Activated CD8-positive, alpha-beta memory T cell treated with anti-CD3 and anti-CD28 coated beads for 36 hours (primary cell): Measurements from ENCODE around the gene NR2F1. TPM values are rescaled to one million over a fixed set of nuclear protein-coding genes. Genes with fewer than 3 reads are reported as not detected.

ENCODE experiments used
- CTCF ChIA-PET: fragments of 350-600 bp; sonication (Branson Sonifier 250); formaldehyde crosslinking; loops from one replicate; lab custom pipeline; 2021; ENCODE audit warnings: antibody characterized with exemption; lab: Charles Lee
- POLR2A ChIA-PET: fragments of 350-600 bp; sonication (Branson Sonifier 250); formaldehyde crosslinking; loops from one replicate; lab custom pipeline; 2021; ENCODE audit warnings: antibody characterized with exemption; lab: Charles Lee
- total RNA-seq, 2 experiments: library from RNA; stranded (reverse); gene quantifications; one replicate each; pipeline ENCODE4 v1.2.3, GENCODE V29; 2021

The NR2F1 gene
- total RNA-seq, 2 experiments from 2014 or later, result not detected

- CTCF ChIA-PET, result no interaction called here
- POLR2A ChIA-PET, result no interaction called here
These were observed 5.8 kb upstream of the NR2F1 start for GRCh38 chr5:93576994-93577853.

GRCh38 chr5:93577854-93578812 is 4.9 kb upstream of the NR2F1 start:
- ChIA-PET CTCF (no interaction called here), POLR2A (no interaction called here)

DNA sequence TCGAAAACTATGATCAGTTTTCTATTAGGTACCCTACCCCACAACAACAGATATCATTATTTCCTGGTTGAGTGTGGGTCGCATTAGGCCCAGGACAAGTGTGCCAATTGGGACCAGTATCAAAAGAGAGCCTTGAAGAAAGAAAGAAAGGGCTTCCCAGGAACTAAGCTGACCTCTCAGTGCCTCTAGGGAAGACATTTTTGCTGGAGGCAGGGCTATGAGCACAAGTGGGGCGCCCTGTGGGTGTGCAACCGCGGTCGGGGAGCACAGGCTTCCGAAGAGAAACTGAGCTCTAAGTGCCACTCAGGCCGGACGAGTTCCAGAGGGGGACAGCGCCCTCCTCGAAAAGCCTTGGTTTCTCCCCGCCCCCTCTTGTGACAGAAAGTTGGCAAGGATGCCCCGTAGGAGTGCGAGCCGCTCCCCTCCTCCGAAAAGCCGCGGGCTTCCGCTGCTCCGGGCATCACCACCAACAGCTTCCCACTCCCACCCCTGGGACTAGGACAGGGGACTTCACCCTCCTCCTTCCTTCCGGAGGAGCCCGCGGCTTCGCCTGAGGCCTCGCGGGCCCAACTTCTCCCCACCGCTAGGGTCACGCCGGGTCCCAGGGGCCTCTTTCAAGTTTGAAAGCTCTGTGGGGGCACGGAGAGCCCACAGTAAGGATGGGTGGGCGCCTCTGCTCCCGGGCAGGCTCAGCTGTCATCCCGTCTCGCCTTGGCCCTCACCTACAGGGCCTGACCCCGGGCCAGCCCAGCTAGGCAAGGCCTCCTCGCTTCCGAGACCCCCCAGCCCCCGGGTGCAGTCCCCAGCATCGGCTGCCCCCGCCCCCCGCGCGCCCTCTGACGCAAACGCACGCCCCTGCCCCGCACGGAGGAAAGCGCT is 4.0 kb upstream of the NR2F1 start:
- POLR2A ChIA-PET, result no interaction called here
- CTCF ChIA-PET, result no interaction called here

GRCh38 chr5:93579692-93580062 is 3.3 kb upstream of the NR2F1 start:
- ChIA-PET POLR2A (no interaction called here), CTCF (no interaction called here)

- ChIA-PET POLR2A (no interaction called here), CTCF (interaction anchor here (1.1 kb wide), 1 partner anchor 319 kb away, joined by 3 read pairs; no protein-coding TSS in a partner anchor)
These were observed 2.7 kb upstream of the NR2F1 start for GRCh38 chr5:93580063-93580926.

DNA sequence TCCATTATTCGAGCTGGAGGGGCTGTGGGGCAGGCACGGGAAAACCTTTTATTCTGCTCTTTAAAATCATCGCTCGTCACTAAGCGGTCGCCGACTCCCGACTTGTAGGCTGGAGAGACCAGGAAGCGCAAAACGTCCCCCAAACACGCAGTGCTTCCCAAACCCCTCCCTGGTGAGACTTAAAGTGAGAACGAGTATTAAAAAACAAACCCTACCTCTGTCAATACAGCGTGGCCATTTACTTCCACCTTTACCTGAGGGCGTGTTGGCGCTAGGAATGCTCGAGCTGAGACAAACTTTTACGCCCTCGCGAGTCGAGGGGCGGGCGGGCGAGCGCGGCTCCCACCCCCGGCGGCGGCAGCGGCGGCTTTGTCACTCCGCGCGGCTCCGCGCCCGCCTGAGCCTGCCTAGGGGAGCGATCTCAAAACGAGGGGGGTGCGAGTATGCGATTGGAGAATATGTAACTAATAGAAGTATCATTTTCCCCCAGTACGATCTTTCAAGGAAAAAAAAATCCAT is 2.0 kb upstream of the NR2F1 start, which contains the start of gene NR2F1-AS1:
Gene NR2F1-AS1, minus strand, starts transcription at position 293 of the 519 bp plus-strand sequence.
- POLR2A ChIA-PET, result no interaction called here
- CTCF ChIA-PET, result interaction anchor here (1.1 kb wide), 1 partner anchor 318 kb away, joined by 3 read pairs; no protein-coding TSS in a partner anchor

DNA sequence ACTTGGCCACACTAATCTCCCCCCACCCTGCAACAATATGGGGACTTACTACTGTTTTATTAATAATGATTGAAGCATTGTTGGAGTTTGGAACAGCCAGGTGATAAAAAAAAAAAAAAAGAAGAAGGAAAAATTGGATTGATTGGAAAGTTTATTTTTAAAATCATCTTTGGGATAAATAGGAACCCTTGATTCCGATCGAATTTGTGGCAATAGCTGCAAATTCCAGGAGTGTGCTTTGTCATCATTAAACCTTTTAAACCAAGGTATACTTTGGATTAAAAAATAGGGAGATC is 907 bp upstream of the NR2F1 start:
- ChIA-PET POLR2A (no interaction called here), CTCF (interaction anchor here (0.7 to 1.6 kb wide), 4 partner anchors 11 to 1200 kb away, joined by 3 read pairs; no protein-coding TSS in a partner anchor)

- ChIA-PET CTCF (interaction anchor here (0.6 to 1.6 kb wide), 3 partner anchors 12 to 53 kb away, joined by 3 read pairs; no protein-coding TSS in a partner anchor), POLR2A (no interaction called here)
These were observed 381 bp downstream of the NR2F1 start for GRCh38 chr5:93583439-93583767.

DNA sequence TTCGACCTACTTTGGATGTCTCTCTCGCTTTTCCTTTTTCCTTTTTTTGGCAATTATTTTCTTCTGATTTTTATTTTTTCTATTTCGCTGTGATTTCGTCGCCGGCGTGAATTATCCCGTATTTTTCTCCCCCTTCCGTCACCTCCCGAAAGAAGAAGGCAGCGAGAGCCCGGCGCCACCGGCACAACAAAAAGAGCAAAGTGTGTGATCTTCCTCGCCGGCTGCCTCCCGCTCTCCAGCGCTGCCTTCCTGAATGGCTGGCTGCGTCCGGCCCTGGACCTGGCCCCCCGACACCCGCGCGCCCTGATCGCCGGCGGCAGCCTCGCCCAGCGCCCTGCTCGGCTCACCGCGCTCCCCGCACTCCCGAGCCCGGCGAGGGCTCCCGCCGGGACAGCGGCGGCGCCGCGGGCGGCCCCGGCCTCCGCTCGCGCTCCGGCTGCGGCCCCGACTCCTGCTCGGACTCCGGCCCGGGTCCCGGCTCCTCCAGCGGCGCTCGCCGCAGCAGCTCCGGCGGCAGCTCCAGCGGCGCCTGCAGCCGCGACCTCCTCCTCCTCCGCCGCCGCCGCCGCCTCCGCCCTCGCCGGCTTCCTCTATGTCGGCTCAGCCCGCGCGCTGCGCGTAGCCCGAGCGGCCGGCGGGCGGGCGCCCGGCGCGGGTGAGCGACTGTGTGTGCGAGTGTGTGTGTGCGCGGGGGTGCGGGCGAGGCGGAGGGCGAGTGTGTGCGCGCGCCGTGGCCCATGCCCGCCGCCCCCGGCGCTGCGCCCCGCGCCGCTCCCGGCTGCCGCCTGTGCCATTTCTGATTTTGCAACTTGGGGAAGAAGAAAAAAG is 960 bp downstream of the NR2F1 start:
- ChIA-PET POLR2A (no interaction called here), CTCF (interaction anchor here (1.6 kb wide), 1 partner anchor 12 kb away, joined by 3 read pairs; no protein-coding TSS in a partner anchor)

DNA sequence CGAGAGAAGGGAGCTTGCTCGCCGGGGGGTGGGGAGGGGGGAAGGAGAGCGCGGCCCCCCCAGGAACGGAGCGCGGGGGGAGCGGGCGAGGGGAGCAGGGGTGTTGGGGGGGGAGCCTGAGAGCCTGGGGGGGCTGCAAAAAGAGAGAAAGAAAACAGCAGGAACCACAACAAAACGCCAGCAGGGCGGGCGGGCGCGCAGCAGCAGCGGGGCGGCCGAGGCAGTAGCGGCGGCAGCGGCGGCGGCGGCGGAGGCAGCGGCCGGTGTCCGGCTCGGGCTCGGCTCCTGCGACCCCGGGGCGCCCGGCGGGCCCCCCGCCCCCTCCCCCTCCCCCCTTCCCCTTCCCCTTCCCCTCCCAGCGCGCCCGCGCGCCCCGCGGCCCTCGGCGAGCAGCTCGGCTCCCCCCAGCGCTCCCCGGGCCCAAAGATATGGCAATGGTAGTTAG is 1.6 kb downstream of the NR2F1 start:
- CTCF ChIA-PET, result no interaction called here
- POLR2A ChIA-PET, result no interaction called here

- ChIA-PET POLR2A (no interaction called here), CTCF (no interaction called here)
These were observed 2.2 kb downstream of the NR2F1 start for GRCh38 chr5:93585041-93585766.

GRCh38 chr5:93585767-93586385 is 2.9 kb downstream of the NR2F1 start:
- ChIA-PET CTCF (no interaction called here), POLR2A (no interaction called here)

GRCh38 chr5:93586736-93587596 is 3.9 kb downstream of the NR2F1 start:
- ChIA-PET POLR2A (no interaction called here), CTCF (interaction anchor here (0.8 kb wide), 1 partner anchor 15 kb away, joined by 5 read pairs; no protein-coding TSS in a partner anchor)

- POLR2A ChIA-PET, result no interaction called here
- CTCF ChIA-PET, result no interaction called here
These were observed 4.8 kb downstream of the NR2F1 start for GRCh38 chr5:93587597-93588351.
